Measurements from ENCODE around the gene ZNF229. TPM values are rescaled to one million over a fixed set of nuclear protein-coding genes. Genes with fewer than 3 reads are reported as not detected.
"Not testable (repeated sequence)": the region's sequence is repeated elsewhere in the genome, so short reads cannot be mapped to it uniquely, and the experiment has no call there.

Gene ZNF229
- 0.08 TPM in 1 of 2 replicates, not detected in the other for total RNA-seq

DNA sequence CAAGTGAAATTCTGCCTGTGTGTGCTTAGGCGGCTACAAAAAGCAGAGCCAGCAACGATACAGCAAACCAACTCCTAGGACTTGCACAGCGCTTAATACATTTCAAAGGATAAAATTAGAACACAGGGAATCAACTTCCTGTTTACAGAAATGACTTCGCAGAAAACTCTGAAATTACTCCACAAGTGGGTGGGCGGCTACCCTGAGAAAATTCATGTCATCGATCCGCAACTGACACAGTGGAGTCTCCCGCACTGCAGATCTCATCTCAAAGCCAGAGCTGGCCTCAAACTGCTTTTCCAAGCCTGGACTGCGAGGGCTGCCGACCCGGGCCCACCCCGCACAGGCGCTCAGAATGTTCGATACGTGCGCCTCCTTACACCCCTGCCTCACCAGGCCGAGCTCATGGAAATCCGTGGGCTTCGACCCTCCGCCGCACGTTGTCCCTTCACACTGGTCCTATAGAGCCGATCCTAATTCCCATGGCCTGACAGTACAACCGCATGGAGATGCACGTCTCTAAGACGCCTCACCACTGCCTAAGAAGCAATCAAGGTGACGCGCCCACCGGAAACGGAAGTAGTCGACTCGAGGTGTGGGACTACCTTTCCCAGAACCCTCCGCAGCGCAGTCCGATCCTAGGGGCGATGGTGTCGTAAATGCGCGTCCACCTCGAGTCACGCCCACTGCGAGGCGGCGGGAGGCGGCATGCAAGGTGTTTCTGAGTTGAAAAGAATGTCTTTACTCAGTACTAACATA, at the start of gene ZNF229:
Gene ZNF229, minus strand, starts transcription at position 557 of the 759 bp plus-strand sequence. CDS start 5,625 bp downstream, outside the sequence.
- Mint-ChIP-seq H3K4me3 (peak within 1 kb of the TSS; percentile 76), H3K36me3 (ENCODE audit: low read depth) (peaks cover 6% of the 10 kb centered on the region), H3K27ac (no peak within 1 kb of the TSS), H3K4me1 (ENCODE audit: low read depth) (peaks cover 5% of the 10 kb centered on the region), H3K27me3 (ENCODE audit: insufficient read depth) (no peaks in the 10 kb centered on the region), H3K9me3 (peaks cover 91% of the 10 kb centered on the region)
- intact Hi-C loops (cut with micrococcal nuclease) = no loop called here
- DNase-seq (ENCODE audit: low spot score) = peak; percentile 28

DNA sequence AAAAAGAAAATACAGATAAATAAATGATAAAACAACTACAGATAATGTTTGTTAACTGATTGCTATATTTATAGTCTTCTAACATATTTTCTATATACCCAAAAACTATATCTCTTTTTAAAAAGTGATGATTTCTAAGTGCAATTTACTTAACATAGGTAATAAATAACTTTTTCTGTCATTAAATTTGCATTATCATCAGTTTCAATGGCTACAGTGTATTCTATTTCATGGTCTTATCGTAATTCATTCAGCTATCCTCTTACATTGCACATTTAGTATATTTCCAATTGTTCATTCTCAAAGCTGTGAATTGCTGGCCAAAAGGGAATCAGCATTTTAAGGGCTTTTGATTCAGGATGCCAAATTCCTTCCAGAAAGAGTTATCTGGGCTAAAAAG, 48.4 kb upstream of the ZNF229 start:
- Mint-ChIP-seq H3K27ac (no peak overlapping the region), H3K36me3 (ENCODE audit: low read depth) (peaks cover 85% of the 10 kb centered on the region), H3K4me3 (no peak overlapping the region), H3K4me1 (ENCODE audit: low read depth) (peaks cover 30% of the 10 kb centered on the region), H3K9me3 (peaks cover 80% of the 10 kb centered on the region), H3K27me3 (ENCODE audit: insufficient read depth) (no peaks in the 10 kb centered on the region)
- DNase-seq (ENCODE audit: low spot score) = no peak
- intact Hi-C loops (cut with micrococcal nuclease) = no loop called here

DNA sequence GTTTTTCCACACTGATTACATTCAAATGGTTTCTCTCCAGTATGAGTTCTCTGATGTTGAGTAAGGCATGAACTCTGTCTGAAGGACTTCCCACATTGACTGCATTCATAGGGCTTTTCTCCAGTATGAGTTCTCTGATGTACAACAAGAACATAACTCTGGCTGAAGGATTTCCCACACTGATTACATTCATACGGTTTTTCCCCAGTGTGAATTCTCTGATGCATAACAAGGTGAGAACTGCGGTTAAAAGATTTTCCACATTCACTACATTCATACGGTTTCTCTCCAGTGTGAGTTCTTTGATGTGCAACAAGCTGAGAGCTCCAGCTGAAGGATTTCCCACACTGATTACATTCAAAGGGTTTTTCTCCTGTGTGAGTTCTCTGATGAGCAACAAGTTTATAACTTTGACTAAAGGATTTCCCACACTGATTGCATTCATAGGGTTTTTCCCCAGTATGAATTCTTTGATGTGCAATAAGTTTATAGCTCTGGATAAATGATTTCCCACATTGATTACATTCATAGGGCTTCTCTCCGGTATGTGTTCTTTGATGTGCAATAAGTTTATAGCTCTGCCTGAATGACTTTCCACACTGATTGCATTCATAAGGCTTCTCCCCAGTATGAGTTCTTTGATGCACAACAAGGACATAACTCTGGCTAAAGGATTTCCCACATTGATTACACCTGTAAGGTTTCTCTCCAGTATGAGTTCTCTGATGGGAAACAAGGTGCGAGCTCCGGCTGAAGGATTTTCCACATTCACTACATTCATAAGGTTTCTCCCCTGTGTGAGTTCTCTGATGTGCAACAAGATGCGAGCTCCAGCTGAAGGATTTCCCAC, 28.5 kb upstream of the ZNF229 start:
- DNase-seq (ENCODE audit: low spot score) = no peak
- Mint-ChIP-seq H3K36me3 (ENCODE audit: low read depth) (peaks cover 72% of the 10 kb centered on the region), H3K9me3 (peaks cover 95% of the 10 kb centered on the region), H3K4me1 (ENCODE audit: low read depth) (no peaks in the 10 kb centered on the region), H3K27ac (no peak overlapping the region), H3K4me3 (peak overlapping the region; percentile 4), H3K27me3 (ENCODE audit: insufficient read depth) (no peaks in the 10 kb centered on the region)
- intact Hi-C loops (cut with micrococcal nuclease) = no loop called here

DNA sequence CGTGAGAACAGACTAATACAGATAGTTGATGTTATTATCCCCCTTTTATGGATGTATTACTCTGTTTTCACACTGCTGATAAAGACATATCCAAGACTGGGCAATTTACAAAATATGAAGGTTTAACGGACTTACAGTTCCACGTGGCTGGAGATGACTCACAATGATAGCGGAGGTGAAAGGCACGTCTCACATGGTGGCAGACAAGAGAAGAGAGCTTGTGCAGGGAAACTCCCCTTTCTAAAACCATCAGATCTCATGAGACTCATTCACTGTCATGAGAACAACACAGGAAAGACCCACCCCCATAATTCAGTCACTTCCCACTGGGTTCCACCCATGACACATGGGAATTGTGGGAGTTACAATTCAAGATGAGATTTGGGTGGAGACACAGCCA, 20.5 kb upstream of the ZNF229 start:
- H3K27me3 Mint-ChIP-seq (ENCODE audit: insufficient read depth); intact Hi-C loops (cut with micrococcal nuclease); H3K4me1 Mint-ChIP-seq (ENCODE audit: low read depth); H3K4me3 Mint-ChIP-seq; DNase-seq (ENCODE audit: low spot score); H3K27ac Mint-ChIP-seq: not testable (repeated sequence)
- Mint-ChIP-seq H3K9me3 (peaks cover 92% of the 10 kb centered on the region), H3K36me3 (ENCODE audit: low read depth) (peaks cover 14% of the 10 kb centered on the region)

DNA sequence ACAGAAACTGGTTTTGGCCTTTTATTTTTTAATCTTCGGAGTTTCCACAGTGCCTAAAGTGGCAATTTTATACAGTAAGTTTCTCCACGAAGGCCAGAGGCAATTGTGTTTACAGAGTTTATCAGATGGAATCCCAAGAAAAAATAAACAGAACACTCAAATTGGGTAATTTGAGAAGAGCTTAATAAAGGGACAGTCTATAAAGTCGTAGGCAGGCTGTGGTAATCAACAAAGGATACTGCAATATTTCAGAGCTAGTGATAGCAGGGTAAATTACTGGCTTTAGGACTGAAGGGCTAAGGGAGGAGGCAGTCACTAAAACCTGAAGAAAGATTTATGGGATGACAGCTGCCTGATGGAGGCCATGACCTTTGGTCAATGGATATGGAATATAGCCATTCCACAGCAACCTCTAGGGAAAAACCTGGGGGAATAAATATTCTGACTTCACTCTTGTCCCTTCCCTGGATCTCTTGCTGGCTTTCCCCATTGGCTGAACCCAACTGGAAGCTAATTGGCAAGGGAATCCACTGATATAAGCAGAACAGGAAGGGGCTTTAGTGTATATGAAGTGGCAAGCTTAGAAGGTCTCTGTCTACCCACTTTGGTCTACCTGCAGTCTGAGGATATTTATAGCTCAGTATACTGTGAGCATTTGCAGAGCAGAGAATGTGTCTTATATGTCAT, 14.5 kb upstream of the ZNF229 start:
- H3K27me3 Mint-ChIP-seq (ENCODE audit: insufficient read depth); H3K4me1 Mint-ChIP-seq (ENCODE audit: low read depth); H3K27ac Mint-ChIP-seq; DNase-seq (ENCODE audit: low spot score); intact Hi-C loops (cut with micrococcal nuclease); H3K4me3 Mint-ChIP-seq; H3K36me3 Mint-ChIP-seq (ENCODE audit: low read depth): not testable (repeated sequence)
- H3K9me3 Mint-ChIP-seq = peaks cover 70% of the 10 kb centered on the region

DNA sequence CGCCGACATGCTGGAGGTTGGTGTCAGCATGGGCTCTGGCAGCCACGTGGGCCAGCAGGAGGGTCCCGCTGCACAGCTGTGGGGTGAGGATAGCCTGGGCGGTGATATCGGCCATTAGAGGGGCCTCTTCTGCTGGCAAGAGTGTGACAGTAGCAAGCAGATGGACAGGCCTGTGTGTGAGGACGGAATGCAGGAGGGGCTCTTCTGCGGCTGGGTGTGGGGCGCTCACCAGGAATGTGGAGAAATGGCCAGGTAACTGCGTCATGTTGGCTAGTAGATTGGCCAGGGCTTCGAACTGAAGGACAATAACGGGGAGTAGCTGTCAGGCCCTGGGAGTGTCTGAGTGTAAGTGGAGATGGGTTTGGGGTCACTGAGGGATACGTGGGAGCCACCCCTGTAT, 7.7 kb upstream of the ZNF229 start:
- H3K4me3 Mint-ChIP-seq; DNase-seq (ENCODE audit: low spot score); intact Hi-C loops (cut with micrococcal nuclease); H3K4me1 Mint-ChIP-seq (ENCODE audit: low read depth); H3K36me3 Mint-ChIP-seq (ENCODE audit: low read depth); H3K27me3 Mint-ChIP-seq (ENCODE audit: insufficient read depth); H3K27ac Mint-ChIP-seq: not testable (repeated sequence)
- H3K9me3 Mint-ChIP-seq = peaks cover 54% of the 10 kb centered on the region

DNA sequence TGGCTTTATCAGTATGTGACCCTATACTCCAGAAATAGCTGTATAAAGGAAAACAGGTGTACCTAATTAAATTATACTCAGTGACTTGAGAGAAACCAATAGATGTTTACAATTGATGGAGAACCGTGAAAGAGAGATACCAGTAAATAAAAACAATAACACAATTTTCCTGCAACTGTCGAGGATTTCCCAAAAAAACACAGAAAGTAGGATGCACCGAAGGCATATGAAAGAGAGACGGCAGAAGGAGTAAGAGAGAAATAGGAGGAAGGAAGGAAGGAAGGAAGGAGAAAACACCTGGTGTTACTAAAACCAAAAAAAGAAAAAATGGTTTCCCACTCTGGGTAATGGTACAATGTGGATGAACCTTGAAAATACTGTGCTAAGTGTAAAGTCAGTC, 6.8 kb upstream of the ZNF229 start:
- intact Hi-C loops (cut with micrococcal nuclease) = no loop called here
- Mint-ChIP-seq H3K4me3 (no peak overlapping the region), H3K9me3 (peaks cover 59% of the 10 kb centered on the region), H3K4me1 (ENCODE audit: low read depth) (no peaks in the 10 kb centered on the region), H3K27me3 (ENCODE audit: insufficient read depth) (no peaks in the 10 kb centered on the region), H3K27ac (no peak overlapping the region), H3K36me3 (ENCODE audit: low read depth) (peaks cover 2% of the 10 kb centered on the region)
- DNase-seq (ENCODE audit: low spot score) = no peak

DNA sequence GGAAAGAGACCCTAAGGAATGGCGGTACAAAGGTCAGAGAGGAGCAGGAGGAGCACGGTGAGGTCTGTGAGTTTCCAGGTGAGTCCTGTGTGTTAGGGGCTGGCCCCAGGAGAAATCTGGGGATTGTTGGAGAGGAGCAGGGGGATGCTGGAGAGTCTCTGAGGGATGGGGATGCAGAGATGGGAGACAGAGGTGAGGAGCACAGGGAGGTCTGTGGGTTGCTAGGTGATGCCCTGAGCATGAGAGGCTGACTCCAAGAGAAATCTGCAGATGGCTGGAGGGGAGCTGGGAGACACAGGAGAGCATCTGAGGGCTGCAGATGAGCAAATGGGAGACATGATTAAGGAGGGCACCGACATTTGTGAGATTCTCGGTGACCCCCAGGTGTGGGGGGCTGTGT, 4.1 kb upstream of the ZNF229 start:
- Mint-ChIP-seq H3K9me3 (peaks cover 76% of the 10 kb centered on the region), H3K4me3 (no peak overlapping the region), H3K27me3 (ENCODE audit: insufficient read depth) (no peaks in the 10 kb centered on the region), H3K36me3 (ENCODE audit: low read depth) (peaks cover 2% of the 10 kb centered on the region), H3K4me1 (ENCODE audit: low read depth) (peaks cover 5% of the 10 kb centered on the region), H3K27ac (no peak overlapping the region)
- no peak for DNase-seq (ENCODE audit: low spot score)
- intact Hi-C loops (cut with micrococcal nuclease) = no loop called here

DNA sequence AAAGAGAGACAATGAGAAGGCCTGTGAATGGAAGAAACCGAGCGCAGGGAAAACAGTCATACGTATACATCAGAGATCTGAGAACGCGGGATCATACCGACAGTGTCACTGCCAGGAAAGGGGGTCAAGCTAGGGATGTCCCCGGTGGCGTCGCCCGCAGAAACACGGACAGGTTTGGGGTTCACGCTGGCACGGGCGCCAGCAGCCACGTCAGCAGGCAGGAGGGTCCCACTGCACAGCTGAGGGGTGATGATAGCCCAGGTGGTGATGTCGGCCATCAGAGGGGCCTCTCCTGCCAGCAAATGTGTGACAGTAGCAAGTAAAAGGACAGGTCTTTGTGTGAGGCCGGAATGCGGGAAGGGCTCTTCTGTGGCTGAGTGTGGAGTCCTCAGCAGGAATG, 3.4 kb upstream of the ZNF229 start:
- peaks cover 2% of the 10 kb centered on the region for H3K36me3 Mint-ChIP-seq (ENCODE audit: low read depth)
- intact Hi-C loops (cut with micrococcal nuclease) = no loop called here
- H3K27ac Mint-ChIP-seq = no peak overlapping the region
- no peaks in the 10 kb centered on the region for H3K27me3 Mint-ChIP-seq (ENCODE audit: insufficient read depth)
- H3K9me3 Mint-ChIP-seq = peaks cover 82% of the 10 kb centered on the region
- no peak for DNase-seq (ENCODE audit: low spot score)
- H3K4me3 Mint-ChIP-seq = no peak overlapping the region
- peaks cover 5% of the 10 kb centered on the region for H3K4me1 Mint-ChIP-seq (ENCODE audit: low read depth)

DNA sequence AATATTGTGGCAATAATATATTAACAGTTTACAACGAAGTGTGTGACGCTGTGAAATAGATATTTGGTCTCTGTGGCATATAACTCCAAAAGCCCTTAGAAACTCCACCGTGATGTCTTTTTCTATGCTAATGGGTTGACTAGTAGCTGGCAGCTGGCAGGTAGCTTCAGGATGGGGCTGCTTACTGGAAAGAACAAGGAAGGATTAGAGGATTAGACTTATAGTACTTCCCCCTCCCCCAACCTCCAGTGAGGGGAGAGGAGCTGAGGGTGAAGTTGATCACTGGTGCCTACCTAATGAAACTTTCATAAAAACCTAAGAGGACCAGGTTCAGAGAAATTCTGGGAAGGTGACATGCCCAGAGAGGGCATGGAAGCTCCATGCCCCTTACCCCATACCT, 9.8 kb downstream of the ZNF229 start:
- intact Hi-C loops (cut with micrococcal nuclease) = no loop called here
- Mint-ChIP-seq H3K27me3 (ENCODE audit: insufficient read depth) (no peaks in the 10 kb centered on the region), H3K4me3 (no peak overlapping the region), H3K27ac (no peak overlapping the region), H3K4me1 (ENCODE audit: low read depth) (no peaks in the 10 kb centered on the region), H3K36me3 (ENCODE audit: low read depth) (no peaks in the 10 kb centered on the region), H3K9me3 (peaks cover 63% of the 10 kb centered on the region)
- DNase-seq (ENCODE audit: low spot score) = no peak

DNA sequence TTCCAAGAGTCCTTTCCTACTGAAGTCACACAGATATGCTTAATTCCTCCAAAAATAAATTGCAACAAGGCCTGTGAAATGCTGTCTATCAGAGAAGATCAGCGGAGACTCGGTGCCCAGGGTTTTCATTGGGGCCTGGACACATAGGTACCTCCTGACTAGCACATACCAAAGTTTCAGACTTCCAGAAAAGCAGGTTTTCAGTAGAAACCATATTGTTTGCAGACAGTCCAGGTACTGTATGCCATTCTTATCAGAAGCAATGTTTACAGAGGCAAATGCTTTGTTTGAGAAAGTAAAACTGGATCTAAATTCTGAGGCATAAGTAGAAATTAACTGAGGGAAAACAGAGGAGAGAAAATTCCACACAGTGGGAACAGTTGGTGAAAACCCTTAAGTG, 12.8 kb downstream of the ZNF229 start:
- no peak for DNase-seq (ENCODE audit: low spot score)
- no peaks in the 10 kb centered on the region for H3K4me1 Mint-ChIP-seq (ENCODE audit: low read depth)
- no peaks in the 10 kb centered on the region for H3K27me3 Mint-ChIP-seq (ENCODE audit: insufficient read depth)
- H3K4me3 Mint-ChIP-seq = no peak overlapping the region
- no peaks in the 10 kb centered on the region for H3K36me3 Mint-ChIP-seq (ENCODE audit: low read depth)
- H3K9me3 Mint-ChIP-seq = peaks cover 66% of the 10 kb centered on the region
- intact Hi-C loops (cut with micrococcal nuclease) = no loop called here
- H3K27ac Mint-ChIP-seq = no peak overlapping the region

DNA sequence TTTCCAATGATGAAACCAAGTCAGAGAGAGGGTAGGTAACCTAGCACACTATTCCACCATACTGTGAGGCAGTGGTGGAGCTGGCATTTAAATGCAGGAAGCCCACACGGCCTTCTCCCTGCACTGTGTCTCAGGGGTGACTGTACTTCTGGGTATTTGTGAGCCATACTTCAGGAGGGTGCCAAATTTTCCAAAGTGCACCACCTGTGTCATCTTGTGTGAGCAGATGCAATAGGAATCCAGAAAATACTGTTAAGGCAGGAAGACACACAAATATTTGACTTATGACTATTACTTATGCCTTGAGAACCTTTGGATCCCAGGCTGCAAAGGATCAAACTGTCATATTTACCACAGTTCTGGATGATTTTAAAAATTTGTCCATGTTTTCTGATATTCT, 17.3 kb downstream of the ZNF229 start:
- Mint-ChIP-seq H3K27me3 (ENCODE audit: insufficient read depth) (no peaks in the 10 kb centered on the region), H3K4me1 (ENCODE audit: low read depth) (no peaks in the 10 kb centered on the region), H3K27ac (no peak overlapping the region), H3K36me3 (ENCODE audit: low read depth) (no peaks in the 10 kb centered on the region), H3K9me3 (peaks cover 79% of the 10 kb centered on the region), H3K4me3 (no peak overlapping the region)
- intact Hi-C loops (cut with micrococcal nuclease) = no loop called here
- DNase-seq (ENCODE audit: low spot score) = no peak

DNA sequence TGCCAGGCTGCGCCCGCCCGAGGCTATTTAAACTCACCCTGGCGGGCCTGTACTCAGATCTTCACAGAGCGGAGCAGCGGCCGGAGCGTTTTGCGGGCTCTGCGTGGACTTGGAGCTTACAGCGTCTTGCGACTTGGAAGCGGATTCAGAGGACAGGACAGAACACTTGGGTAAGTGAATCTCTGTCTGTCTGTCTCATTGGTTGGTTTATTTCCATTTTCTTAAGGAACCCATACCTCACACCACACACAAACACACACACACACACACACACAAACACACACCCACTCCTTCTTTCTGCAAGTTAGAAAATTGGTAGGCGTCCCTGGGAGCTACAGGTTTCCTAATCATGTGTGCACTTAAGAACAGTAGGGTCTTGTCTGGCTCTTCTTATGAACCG, 32.7 kb downstream of the ZNF229 start:
- H3K27ac Mint-ChIP-seq; H3K27me3 Mint-ChIP-seq (ENCODE audit: insufficient read depth); DNase-seq (ENCODE audit: low spot score); intact Hi-C loops (cut with micrococcal nuclease); H3K4me1 Mint-ChIP-seq (ENCODE audit: low read depth); H3K4me3 Mint-ChIP-seq; H3K36me3 Mint-ChIP-seq (ENCODE audit: low read depth): not testable (repeated sequence)
- H3K9me3 Mint-ChIP-seq = peaks cover 38% of the 10 kb centered on the region

All from activated T-helper 1 cell treated with anti-CD3 and anti-CD28 coated beads, Interleukin-12 subunit alpha, Interleukin-12 subunit beta, Interleukin-2, Interleukin-4 antibody, amounts not matched to agents 30 ng/mL and 10 ng/mL and 1 ng/mL, durations not matched to agents 14 hours and 24 hours and 36 hours (primary cell).